Inflammatory macrophage (primary cell): ENCODE results near the gene ABL1.
"Not testable (repeated sequence)": the region's sequence is repeated elsewhere in the genome, so short reads cannot be mapped to it uniquely, and the experiment has no call there.

ENCODE experiments used
- DNase-seq, 2 donors: peaks; one replicate each; pipeline ENCODE4 v3.0.0-alpha.2; 2020 to 2022
- total RNA-seq, 18 experiments: gene quantifications; one replicate each; lab custom pipeline; 2026; ENCODE audit warnings: mixed read lengths in 6 of 18, inconsistent platforms in 2 of 18; lab: John Stamatoyannopoulos, UW

The ABL1 gene
- total RNA-seq: 14.0 to 77.4 (median 45.0) reads per million in 18 experiments

GRCh38 chr9:130834371-130835336 is at the start of gene ABL1:
Gene ABL1, plus strand, starts transcription at chr9:130835254. Its CDS starts 193 bp downstream, at chr9:130835447.
- peak; percentile 84 for DNase-seq

DNA sequence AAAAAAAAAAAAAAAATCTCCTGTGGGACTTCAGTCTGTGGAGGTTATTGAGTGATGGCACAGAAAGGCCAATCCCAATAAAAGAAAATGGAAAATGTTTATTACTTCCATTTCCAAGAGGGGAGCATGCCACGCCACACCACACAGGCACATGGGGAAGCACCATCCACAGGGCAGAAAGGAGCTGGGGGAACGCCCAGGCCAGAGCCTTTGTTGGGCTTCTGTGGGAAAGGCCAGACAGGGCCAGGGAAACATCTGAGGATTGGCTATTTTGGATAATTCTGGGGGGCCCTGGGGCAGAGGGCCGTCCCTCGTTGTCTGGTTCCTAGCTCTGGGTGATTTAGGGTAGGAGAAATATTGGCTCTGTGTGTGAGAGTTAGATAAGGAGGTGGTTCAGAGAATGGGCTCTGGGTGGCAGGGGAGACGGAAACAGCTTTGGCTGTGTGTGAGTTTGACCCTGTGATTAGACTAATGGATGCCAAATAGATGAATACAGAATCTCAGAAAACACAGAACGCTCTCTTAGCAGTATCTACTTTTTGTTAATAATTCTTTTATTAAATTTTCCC is 49.0 kb upstream of the ABL1 start:
- no peak for DNase-seq

DNA sequence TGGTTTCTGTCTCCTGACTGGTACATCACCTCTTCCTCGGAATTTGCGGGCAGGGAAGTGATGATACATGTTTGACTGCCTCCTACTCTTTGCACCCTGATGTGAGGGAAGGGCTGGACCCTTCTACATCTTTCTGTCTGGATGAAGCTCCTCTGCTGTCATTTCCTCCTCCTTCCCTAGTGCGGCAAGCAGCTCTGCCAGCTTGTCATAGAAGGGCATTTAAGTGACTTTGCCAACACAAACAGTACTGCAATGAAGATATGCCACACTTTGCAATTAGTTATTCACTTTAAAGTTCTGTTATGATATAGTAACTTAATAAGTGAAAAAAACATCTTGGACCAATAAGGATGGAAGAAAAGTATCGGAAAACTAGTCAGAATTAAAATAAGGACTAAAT is 48.5 kb upstream of the ABL1 start:
- DNase-seq: no peak

GRCh38 chr9:130789747-130790672 is 45.0 kb upstream of the ABL1 start:
- no peak for DNase-seq

GRCh38 chr9:130791303-130791894 is 43.7 kb upstream of the ABL1 start:
- no peak for DNase-seq

DNA sequence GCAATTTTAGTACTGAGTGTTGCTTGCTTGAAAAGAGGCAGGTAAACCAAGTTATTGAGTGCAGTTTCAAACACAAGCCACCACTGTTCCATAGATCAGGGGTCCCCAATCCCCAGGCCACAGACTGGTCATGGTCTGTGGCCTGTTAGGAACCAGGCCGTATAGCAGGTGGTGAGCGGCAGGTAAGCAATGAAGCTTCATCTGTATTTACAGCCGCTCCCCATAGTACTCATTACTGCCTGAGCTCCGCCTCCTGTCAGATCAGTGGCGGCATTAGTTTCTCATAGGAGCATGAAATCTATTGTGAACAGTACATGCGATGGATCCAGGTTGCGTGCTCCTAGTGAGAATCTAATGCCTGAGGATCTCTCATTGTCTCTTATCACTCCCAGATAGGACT is 41.5 kb upstream of the ABL1 start:
- no peak for DNase-seq

GRCh38 chr9:130794021-130794420 is 41.0 kb upstream of the ABL1 start:
- DNase-seq: not testable (repeated sequence)

- not testable (repeated sequence) for DNase-seq
These were observed 40.6 kb upstream of the ABL1 start for GRCh38 chr9:130794423-130794822.

DNA sequence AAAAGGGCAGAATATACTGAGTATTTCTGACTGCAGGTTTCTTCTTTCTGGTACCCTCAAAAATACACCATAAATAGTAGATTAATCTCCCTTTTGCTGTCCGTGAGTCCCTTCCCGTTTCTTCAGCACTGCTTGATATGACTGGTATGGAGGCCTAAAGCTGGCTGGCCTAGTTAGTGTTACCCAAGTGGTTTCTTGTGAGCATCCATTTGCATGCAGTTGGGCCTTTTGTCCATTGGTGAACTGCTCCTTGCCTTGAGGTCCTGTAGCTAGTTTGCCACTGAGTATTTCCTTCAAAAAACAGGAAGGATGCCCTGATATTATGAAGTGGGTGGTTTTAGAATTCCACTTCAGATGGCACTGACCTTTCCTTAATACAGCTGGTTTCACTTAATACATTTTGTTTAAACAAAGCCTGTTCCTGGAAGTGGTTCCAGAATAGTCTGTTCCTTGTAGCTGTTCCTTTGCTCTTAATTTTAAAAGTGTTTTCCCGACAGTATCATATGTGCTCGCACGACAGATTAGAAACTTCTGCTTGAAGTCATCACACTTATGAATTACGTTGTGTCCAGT is 40.0 kb upstream of the ABL1 start:
- DNase-seq: peak; percentile 12 to 14

DNA sequence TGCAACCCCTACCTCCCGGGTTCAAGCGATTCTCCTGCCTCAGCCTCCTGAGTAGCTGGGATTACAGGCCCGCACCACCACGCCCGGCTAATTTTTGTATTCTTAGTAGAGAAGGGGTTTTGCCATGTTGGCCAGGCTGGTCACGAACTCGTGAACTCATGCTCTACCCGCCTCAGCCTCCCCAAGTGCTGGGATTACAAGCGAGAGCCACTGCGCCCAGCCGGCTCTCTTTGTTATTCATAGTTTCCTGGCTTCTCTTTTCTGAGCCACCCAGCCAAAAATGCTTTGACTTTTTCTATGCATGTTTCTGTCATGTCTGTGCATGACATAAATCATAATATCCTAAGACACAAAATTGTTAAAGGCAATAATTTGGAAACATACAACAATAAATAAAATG is 31.9 kb upstream of the ABL1 start:
- not testable (repeated sequence) for DNase-seq

DNA sequence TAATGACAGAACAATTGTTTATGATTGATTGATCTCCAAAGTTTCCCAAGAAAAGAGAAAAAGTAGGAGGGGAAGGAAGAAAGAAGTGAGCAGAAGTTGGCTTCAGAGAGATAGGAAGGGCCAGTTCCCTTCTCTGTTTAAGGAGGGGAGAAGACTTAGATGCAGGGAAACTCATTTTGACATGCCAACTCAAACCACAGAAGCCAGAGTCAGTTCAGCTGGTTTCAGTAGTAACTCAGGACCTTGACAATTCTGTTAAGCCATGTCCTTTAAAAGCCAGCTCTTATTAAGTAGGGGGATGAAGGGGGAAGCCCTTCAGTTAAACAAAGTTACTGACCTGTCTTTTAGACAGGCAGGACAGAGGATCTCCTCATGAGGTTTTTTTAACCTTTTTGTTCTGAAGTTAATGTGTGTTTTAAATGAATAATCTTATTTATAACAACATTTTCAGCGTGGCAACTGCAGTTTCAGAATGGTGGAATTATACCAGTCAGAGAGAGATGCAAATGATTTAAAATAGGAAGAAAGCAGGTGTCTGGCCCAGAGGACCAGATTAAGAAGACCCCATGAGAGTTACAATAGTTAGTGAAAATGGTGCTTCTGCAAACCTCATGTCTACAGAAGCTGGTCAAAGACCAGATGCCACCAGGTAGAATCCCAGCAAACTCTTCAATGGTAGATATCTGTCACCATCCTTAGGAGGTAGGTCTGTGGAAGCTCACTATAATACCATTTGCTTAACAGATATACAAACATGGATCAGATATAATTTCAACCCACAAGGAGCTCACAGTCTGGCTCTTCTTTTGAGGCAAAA is 29.3 kb upstream of the ABL1 start:
- DNase-seq: no peak

GRCh38 chr9:130806327-130806716 is 28.7 kb upstream of the ABL1 start:
- DNase-seq: no peak

GRCh38 chr9:130810609-130811136 is 24.4 kb upstream of the ABL1 start:
- no peak for DNase-seq

DNA sequence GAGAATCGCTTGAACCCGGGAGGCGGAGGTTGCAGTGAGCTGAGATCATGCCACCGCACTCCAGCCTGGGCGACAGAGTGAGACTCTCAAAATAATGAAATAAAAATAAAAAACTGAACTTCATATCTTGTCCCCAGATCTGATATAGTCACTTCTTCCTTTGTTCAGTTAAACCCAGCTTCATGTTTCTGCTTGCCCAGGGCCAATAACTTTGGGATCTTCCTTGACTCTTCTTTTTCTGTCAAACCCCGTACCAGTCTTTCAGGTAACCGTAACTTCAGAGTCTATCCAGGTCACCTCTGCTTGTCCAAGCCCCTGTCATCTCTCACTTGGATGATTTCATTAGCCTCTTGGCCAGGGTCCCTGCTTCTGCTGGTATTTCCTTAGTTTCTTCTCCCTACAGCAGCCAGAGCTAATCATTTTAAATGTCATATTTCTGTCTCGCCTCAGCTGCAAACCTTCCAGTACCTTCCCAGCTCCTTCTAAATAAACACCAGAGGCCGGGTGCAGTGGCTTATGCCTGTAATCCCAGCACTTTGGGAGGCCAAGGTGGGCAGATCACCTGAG is 19.7 kb upstream of the ABL1 start:
- no peak for DNase-seq

- DNase-seq: no peak
These were observed 17.1 kb upstream of the ABL1 start for GRCh38 chr9:130817914-130818313.

DNA sequence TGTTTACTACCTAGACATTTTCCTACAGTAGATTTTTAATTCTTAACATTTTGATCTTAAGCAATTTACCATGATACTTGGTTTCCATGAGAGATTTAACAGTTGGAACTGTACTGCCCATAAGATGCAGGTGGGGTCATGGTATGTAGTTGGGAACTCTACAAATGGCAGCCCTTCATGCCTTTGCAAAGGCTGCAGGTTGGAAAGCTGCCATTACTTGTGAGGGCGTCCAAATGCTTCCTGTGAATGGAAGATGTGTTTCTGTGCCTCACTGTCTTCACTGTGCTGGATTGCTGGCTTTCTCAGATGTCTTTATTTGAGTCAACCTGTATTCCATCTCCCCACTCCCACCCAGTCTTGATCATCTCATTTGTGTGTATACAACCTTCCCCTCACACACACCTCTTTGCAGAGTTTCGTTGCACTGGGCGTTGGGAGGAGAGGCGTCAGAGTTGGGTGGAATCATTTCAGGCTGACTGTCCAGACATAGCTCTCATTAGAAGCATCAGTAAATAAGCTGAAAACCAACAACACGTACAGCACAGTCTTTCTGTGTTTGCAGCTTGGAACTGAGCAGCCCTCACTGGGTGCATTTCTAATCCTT is 14.8 kb upstream of the ABL1 start:
- no peak for DNase-seq

- no peak for DNase-seq
These were observed 11.6 kb upstream of the ABL1 start for GRCh38 chr9:130823435-130823834.

GRCh38 chr9:130824079-130824478 is 11.0 kb upstream of the ABL1 start:
- no peak for DNase-seq

DNA sequence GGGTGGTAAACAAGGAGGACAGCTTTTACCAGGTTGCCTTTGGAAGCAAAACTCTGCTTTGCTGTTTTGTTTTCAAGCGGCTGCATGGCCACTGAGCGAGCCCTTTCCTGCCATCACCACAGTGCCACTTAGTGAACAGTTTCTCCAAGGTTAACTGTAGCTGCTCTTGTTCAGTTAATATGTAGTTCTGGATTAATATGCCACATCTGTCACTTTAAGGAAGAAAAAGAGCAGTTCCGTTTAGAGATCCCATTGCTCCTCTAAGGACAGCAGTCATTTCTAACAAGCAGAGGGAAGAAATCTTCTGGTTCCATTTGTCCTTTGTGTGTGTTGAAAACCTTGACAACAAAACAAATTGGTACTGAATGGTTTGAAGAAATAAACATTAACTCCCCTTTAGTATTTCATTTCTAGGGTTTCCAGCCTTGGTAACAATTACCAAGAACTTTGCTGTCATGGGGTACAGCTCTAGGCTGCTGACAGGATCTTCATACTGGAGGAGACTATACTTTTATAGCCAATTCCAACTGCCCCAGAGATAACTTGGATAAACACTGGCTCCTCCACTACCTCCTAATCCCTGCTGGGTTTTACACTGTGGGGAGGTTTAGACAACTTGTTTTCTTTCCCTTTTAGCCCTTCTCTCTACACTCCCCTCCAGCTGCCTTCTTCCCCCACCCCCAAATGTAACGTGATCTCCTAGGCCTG is 10.3 kb upstream of the ABL1 start:
- DNase-seq: peak in 1 of 2 donors; percentile 2

DNA sequence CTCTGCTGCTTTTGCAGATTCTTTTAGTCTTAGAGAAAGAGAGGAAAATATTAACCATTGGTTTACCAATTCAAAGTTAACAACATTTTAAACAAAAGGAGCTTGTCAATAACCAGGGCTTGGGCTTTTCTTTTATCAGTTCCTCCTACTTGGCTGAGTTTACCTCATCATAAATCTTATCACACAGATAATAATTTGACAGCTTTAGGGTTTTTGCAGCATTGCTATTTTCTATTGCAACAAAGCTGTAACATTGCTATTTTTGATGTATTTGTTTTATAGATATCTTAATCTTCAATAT is 9.8 kb upstream of the ABL1 start:
- DNase-seq: no peak
